ENCODE measurements around the gene COG8.

DNA sequence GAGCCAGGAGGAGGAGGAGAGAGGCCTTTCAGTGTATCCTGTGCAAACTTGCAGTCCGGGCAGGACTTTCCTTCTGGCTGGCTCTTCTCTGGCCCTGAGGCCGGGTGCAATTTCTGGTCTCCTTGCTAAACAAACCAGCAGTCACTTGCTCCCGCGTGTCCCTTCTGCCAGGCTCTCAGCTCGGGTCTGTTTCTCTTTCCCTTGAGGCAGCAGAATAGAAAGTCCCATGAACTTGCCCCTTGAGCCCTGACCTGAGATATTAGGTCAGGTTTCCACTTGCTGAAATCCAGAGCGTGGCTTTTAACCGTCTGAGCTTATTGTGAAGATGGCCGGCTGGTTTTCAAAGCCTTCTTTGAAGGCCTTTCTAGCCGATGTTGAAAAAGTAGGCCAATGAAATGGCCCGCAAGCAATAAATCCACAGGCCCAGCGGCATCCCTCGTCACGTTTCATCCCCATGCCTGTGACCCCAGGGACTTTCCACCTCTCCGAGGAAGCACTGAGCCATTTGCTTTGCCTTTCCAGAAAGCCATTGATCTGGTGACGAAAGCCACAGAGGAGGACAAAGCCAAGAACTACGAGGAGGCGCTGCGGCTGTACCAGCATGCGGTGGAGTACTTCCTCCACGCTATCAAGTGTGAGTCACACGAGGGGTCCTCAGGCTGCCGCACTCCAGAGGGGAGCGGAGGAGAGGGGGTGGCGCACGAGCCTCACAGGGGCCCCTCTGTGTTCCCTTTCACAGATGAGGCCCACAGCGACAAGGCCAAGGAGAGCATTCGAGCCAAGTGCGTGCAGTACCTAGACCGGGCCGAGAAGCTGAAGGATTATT is 23.7 kb downstream of the COG8 start:
- no peak for TF ChIP-seq EZH2phosphoT487 (IDR thresholded peaks at IDR 0.05; ENCODE audit: unreplicated experiment)
- TF ChIP-seq JUNB (IDR thresholded peaks at IDR 0.05; ENCODE audit: unreplicated experiment) = no peak
- TF ChIP-seq CTCF (conservative IDR thresholded peaks at IDR 0.05; ENCODE audit: low read depth in 2 of 2) = no peak
- TF ChIP-seq ETS1 (IDR thresholded peaks at IDR 0.05) = no peak
- no peak for TF ChIP-seq EZH2 (IDR thresholded peaks at IDR 0.05; ENCODE audit: low read depth, unreplicated experiment)

Data from GM23338 (cell line).